ENCODE data around the gene GRID1. TPM values are rescaled to one million over a fixed set of nuclear protein-coding genes. Genes with fewer than 3 reads are reported as not detected.

Gene GRID1
- polyA plus RNA-seq, 1 of the 3 experiments (the other 2 are of a cell fraction): 0.13 TPM

GRCh38 chr10:86007171-86007570 is 359.4 kb downstream of the GRID1 start:
- Histone ChIP-seq H3K27me3 (ENCODE audit: insufficient read depth) (no peaks in the 10 kb centered on the region), H3K9me2 (no peaks in the 10 kb centered on the region), H3K27ac (ENCODE audit: low read depth in 2 of 2, low read length in 1 of 2) (no peak overlapping the region), H3K4me2 (no peak overlapping the region), H3F3A (replicated peaks; ENCODE audit: insufficient read depth) (no peaks in the 10 kb centered on the region), H3K9me3 (no peaks in the 10 kb centered on the region), H3K4me3 (ENCODE audit: low read depth in 2 of 2, low read length in 1 of 2) (no peak overlapping the region), H3K36me3 (replicated peaks in 1 of 2; ENCODE audit: control insufficient read depth in 1 of 2, insufficient read depth in 2 of 2, low read length in 1 of 2) (no peaks in the 10 kb centered on the region), H2AFZ (ENCODE audit: low read depth) (no peak overlapping the region), H3K4me1 (ENCODE audit: control insufficient read depth in 1 of 2, insufficient read depth in 2 of 2, low read depth in 1 of 2, low read length in 1 of 2) (no peaks in the 10 kb centered on the region; a peak in 1 of 4 replicates), H3K79me2 (ENCODE audit: insufficient read depth) (no peaks in the 10 kb centered on the region), H4K20me1 (ENCODE audit: insufficient read depth) (no peaks in the 10 kb centered on the region), H3K9ac (no peak overlapping the region)
- CTCF ChIA-PET: no interaction called here
- DNase-seq: no peak
- TF ChIP-seq JUND (IDR thresholded peaks at IDR 0.05): no peak
- WGBS (ENCODE audit: low lambda C conversion rate): 70% methylated on average over 6 of the region's 6 CpGs
- POLR2A ChIA-PET: no interaction called here

GRCh38 chr10:86004337-86004736 is 362.3 kb downstream of the GRID1 start:
- Histone ChIP-seq H4K20me1 (ENCODE audit: insufficient read depth) (no peaks in the 10 kb centered on the region), H3K9ac (no peak overlapping the region), H3K4me3 (ENCODE audit: low read depth in 2 of 2, low read length in 1 of 2) (no peak overlapping the region), H3K4me1 (ENCODE audit: control insufficient read depth in 1 of 2, insufficient read depth in 2 of 2, low read depth in 1 of 2, low read length in 1 of 2) (no peaks in the 10 kb centered on the region), H3K4me2 (no peak overlapping the region), H2AFZ (ENCODE audit: low read depth) (no peak overlapping the region), H3K9me3 (no peaks in the 10 kb centered on the region), H3K27me3 (ENCODE audit: insufficient read depth) (no peaks in the 10 kb centered on the region), H3K79me2 (ENCODE audit: insufficient read depth) (no peaks in the 10 kb centered on the region), H3K27ac (ENCODE audit: low read depth in 2 of 2, low read length in 1 of 2) (no peak overlapping the region), H3F3A (replicated peaks; ENCODE audit: insufficient read depth) (no peaks in the 10 kb centered on the region), H3K36me3 (replicated peaks in 1 of 2; ENCODE audit: control insufficient read depth in 1 of 2, insufficient read depth in 2 of 2, low read length in 1 of 2) (no peaks in the 10 kb centered on the region), H3K9me2 (no peaks in the 10 kb centered on the region)
- CTCF ChIA-PET: interaction anchor here (0.6 to 2.3 kb wide), 3 partner anchors 9 to 367 kb away, joined by 4 to 6 read pairs (median 5); no protein-coding TSS in a partner anchor
- TF ChIP-seq USF2 (IDR thresholded peaks at IDR 0.05; ENCODE audit: borderline replicate concordance, low read depth, low read length) (no peak), MEF2A (IDR thresholded peaks at IDR 0.05; ENCODE audit: borderline replicate concordance, low read depth) (no peak), GATA2 (CRISPR knock-in tag; IDR thresholded peaks at IDR 0.05) (no peak), SMC3 (IDR thresholded peaks at IDR 0.05; ENCODE audit: low read depth, low read length) (no peak), EZH2phosphoT487 (IDR thresholded peaks at IDR 0.05; ENCODE audit: borderline replicate concordance, low read depth) (no peak), IRF3 (IDR thresholded peaks at IDR 0.05; ENCODE audit: low read depth, low read length) (no peak), RCOR1 (IDR thresholded peaks at IDR 0.05; ENCODE audit: low read length) (no peak), SIN3A (IDR thresholded peaks at IDR 0.05; ENCODE audit: borderline replicate concordance, low read depth, low read length) (no peak)
- POLR2A ChIA-PET: no interaction called here
- DNase-seq: no peak
- 20% methylated on average over 1 of the region's 1 CpG for WGBS (ENCODE audit: low lambda C conversion rate)

- no peak for DNase-seq
- Histone ChIP-seq H3K27me3 (ENCODE audit: insufficient read depth) (no peaks in the 10 kb centered on the region), H3K4me2 (no peak overlapping the region), H3K4me3 (ENCODE audit: low read depth in 2 of 2, low read length in 1 of 2) (no peak overlapping the region), H3K27ac (ENCODE audit: low read depth in 2 of 2, low read length in 1 of 2) (no peak overlapping the region), H3K79me2 (ENCODE audit: insufficient read depth) (no peaks in the 10 kb centered on the region), H4K20me1 (ENCODE audit: insufficient read depth) (no peaks in the 10 kb centered on the region), H3K9me3 (no peaks in the 10 kb centered on the region), H2AFZ (ENCODE audit: low read depth) (no peak overlapping the region), H3K4me1 (ENCODE audit: control insufficient read depth in 1 of 2, insufficient read depth in 2 of 2, low read depth in 1 of 2, low read length in 1 of 2) (no peaks in the 10 kb centered on the region), H3K9me2 (no peaks in the 10 kb centered on the region), H3F3A (replicated peaks; ENCODE audit: insufficient read depth) (no peaks in the 10 kb centered on the region), H3K36me3 (replicated peaks in 1 of 2; ENCODE audit: control insufficient read depth in 1 of 2, insufficient read depth in 2 of 2, low read length in 1 of 2) (no peaks in the 10 kb centered on the region), H3K9ac (no peak overlapping the region)
- 30% methylated on average over 3 of the region's 3 CpGs for WGBS (ENCODE audit: low lambda C conversion rate)
- POLR2A ChIA-PET: no interaction called here
- CTCF ChIA-PET: interaction anchor here (2.3 kb wide), 1 partner anchor 9 kb away, joined by 6 read pairs; no protein-coding TSS in a partner anchor
- TF ChIP-seq REST (IDR thresholded peaks at IDR 0.05; ENCODE audit: low read depth, low read length): no peak
- TF ChIP-seq USF1 (IDR thresholded peaks at IDR 0.05; ENCODE audit: borderline replicate concordance, low read depth): no peak
- TF ChIP-seq TCF12 (IDR thresholded peaks at IDR 0.05): no peak
- TF ChIP-seq FOSL2 (IDR thresholded peaks at IDR 0.05; ENCODE audit: borderline replicate concordance, low read depth): no peak
- no peak for TF ChIP-seq CTCF (IDR thresholded peaks at IDR 0.05)
Observed at GRCh38 chr10:86003201-86003621, 363.4 kb downstream of the GRID1 start.
